Measurements from ENCODE around the gene CFAP126. TPM values are rescaled to one million over a fixed set of nuclear protein-coding genes. Genes with fewer than 3 reads are reported as not detected.
"Not testable (repeated sequence)": the region's sequence is repeated elsewhere in the genome, so short reads cannot be mapped to it uniquely, and the experiment has no call there.

CFAP126 gene
- polyA plus RNA-seq, 1 donor (not counting 4 experiments of a cell fraction or from before 2014, with no cell fraction given) = not detected

DNA sequence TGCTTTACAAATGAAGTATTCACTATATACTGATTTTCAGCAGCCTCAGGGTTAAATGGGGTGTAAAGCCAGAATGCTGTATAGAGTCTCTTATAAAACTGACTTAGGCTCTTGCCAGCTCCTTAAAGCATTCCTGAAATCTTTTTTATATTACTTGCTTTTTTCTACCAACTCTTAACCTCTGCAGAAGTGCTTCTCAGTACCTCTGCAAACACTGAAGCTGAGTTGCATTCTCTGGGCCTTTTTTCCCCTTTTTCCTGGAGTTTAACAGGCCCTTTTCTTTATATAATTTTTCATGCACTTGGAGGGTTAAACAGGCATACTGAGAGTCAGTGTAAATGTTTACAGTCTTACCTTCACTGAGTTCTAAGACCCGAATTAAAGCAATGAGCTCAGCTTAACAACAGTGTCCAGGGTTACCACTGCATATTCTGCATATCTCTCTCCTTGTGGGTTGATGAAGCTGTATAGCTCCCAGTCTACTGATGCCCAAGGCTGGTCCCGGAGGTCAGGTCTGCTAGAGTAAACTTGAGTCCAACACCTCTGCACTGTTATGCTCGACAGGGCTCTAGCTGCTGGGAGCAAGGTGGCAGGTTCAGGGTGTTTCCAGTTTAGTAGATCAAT, 40.9 kb upstream of the CFAP126 start:
- H3K9me1 ChIP-seq (ENCODE audit: control insufficient read depth, extremely low read depth, insufficient read depth, low read length) = no peaks in the 10 kb centered on the region
- H3K4me1 ChIP-seq (ENCODE audit: control insufficient read depth, extremely low read depth, insufficient read depth, low read length) = no peaks in the 10 kb centered on the region
- dilution Hi-C loops (cut with MboI; ENCODE audit: extremely low pct_ligation_motif_present, low sequenced_read_pairs) = no loop called here
- H3K27me3 ChIP-seq (ENCODE audit: control insufficient read depth, extremely low read depth, insufficient read depth, low read length) = no peaks in the 10 kb centered on the region
- H3K4me2 ChIP-seq (ENCODE audit: control insufficient read depth, extremely low read depth, insufficient read depth, low read depth, low read length) = no peak overlapping the region
- H3K27ac ChIP-seq (ENCODE audit: control insufficient read depth, insufficient read depth, low read length) = no peak overlapping the region
- no peaks in the 10 kb centered on the region for H4K20me1 ChIP-seq (ENCODE audit: control insufficient read depth, extremely low read depth, insufficient read depth, low read length)
- no peak overlapping the region for H2AFZ ChIP-seq (ENCODE audit: control insufficient read depth, low read length)
- DNase-seq (ENCODE audit: low read depth, low spot score) (no peak), FAIRE-seq (no peak)
- H3K36me3 ChIP-seq (ENCODE audit: control insufficient read depth in 2 of 2, extremely low read depth in 1 of 2, insufficient read depth in 2 of 2, low read length in 2 of 2) = no peaks in the 10 kb centered on the region
- no peak overlapping the region for H3K4me3 ChIP-seq (ENCODE audit: control insufficient read depth in 2 of 3, extremely low read depth in 1 of 3, insufficient read depth in 2 of 3, low read depth in 1 of 3, low read length in 3 of 3)
- H3K79me2 ChIP-seq (ENCODE audit: control insufficient read depth, insufficient read depth, low read length) = no peaks in the 10 kb centered on the region
- no peak for TF ChIP-seq EZH2 (IDR thresholded peaks at IDR 0.05; ENCODE audit: low read length)
- TF ChIP-seq, protein P1, sequence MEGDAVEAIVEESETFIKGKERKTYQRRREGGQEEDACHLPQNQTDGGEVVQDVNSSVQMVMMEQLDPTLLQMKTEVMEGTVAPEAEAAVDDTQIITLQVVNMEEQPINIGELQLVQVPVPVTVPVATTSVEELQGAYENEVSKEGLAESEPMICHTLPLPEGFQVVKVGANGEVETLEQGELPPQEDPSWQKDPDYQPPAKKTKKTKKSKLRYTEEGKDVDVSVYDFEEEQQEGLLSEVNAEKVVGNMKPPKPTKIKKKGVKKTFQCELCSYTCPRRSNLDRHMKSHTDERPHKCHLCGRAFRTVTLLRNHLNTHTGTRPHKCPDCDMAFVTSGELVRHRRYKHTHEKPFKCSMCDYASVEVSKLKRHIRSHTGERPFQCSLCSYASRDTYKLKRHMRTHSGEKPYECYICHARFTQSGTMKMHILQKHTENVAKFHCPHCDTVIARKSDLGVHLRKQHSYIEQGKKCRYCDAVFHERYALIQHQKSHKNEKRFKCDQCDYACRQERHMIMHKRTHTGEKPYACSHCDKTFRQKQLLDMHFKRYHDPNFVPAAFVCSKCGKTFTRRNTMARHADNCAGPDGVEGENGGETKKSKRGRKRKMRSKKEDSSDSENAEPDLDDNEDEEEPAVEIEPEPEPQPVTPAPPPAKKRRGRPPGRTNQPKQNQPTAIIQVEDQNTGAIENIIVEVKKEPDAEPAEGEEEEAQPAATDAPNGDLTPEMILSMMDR (optimal IDR thresholded peaks at IDR 0.05 in 1 of 3, IDR thresholded peaks at IDR 0.05 in 1 of 3, conservative IDR thresholded peaks at IDR 0.05 in 1 of 3; ENCODE audit: extremely low read depth in 1 of 3, insufficient read depth in 2 of 3, low read length in 3 of 3) = no peak
- no peaks in the 10 kb centered on the region for H3K9me3 ChIP-seq (ENCODE audit: control insufficient read depth, low read depth, low read length)
- no peak overlapping the region for H3K9ac ChIP-seq (ENCODE audit: control insufficient read depth, extremely low read depth, insufficient read depth, low read length)

DNA sequence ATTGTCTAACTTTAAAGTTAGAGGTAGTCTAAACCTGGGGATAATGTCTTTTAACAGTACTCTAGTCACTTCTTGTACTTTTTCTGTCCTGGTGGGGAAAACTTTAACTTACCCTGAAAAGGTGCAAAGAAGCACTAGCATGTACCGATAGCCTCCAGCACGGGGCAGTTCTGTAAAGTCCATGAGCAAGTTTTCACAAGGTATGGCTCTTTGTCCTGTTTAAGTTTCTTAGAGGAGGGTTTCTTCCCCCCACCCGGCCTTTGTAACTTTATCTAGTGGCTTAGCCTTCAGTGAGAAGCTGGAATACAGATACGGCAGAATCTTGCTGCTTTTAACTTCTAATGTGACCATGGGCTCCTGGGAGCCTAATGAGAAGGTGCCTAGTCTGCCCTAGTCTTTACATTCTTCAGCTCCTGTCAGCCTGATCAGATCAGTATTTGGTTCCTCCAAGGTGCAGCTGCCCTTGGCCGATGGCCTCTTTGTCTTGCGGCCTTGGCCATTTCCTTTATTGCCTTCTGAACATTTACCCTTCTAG, 39.8 kb upstream of the CFAP126 start:
- H3K4me2 ChIP-seq (ENCODE audit: control insufficient read depth, extremely low read depth, insufficient read depth, low read depth, low read length) = no peak overlapping the region
- H2AFZ ChIP-seq (ENCODE audit: control insufficient read depth, low read length) = no peak overlapping the region
- no peaks in the 10 kb centered on the region for H3K9me1 ChIP-seq (ENCODE audit: control insufficient read depth, extremely low read depth, insufficient read depth, low read length)
- dilution Hi-C loops (cut with MboI; ENCODE audit: extremely low pct_ligation_motif_present, low sequenced_read_pairs) = no loop called here
- TF ChIP-seq, protein P1 (optimal IDR thresholded peaks at IDR 0.05 in 1 of 3, IDR thresholded peaks at IDR 0.05 in 1 of 3, conservative IDR thresholded peaks at IDR 0.05 in 1 of 3; ENCODE audit: extremely low read depth in 1 of 3, insufficient read depth in 2 of 3, low read length in 3 of 3) = no peak
- no peak for TF ChIP-seq EZH2 (IDR thresholded peaks at IDR 0.05; ENCODE audit: low read length)
- FAIRE-seq (no peak), DNase-seq (ENCODE audit: low read depth, low spot score) (no peak)
- no peak overlapping the region for H3K27ac ChIP-seq (ENCODE audit: control insufficient read depth, insufficient read depth, low read length)
- H3K9ac ChIP-seq (ENCODE audit: control insufficient read depth, extremely low read depth, insufficient read depth, low read length) = no peak overlapping the region
- H3K36me3 ChIP-seq (ENCODE audit: control insufficient read depth in 2 of 2, extremely low read depth in 1 of 2, insufficient read depth in 2 of 2, low read length in 2 of 2) = no peaks in the 10 kb centered on the region
- no peak overlapping the region for H3K4me3 ChIP-seq (ENCODE audit: control insufficient read depth in 2 of 3, extremely low read depth in 1 of 3, insufficient read depth in 2 of 3, low read depth in 1 of 3, low read length in 3 of 3)
- no peaks in the 10 kb centered on the region for H3K4me1 ChIP-seq (ENCODE audit: control insufficient read depth, extremely low read depth, insufficient read depth, low read length)
- no peaks in the 10 kb centered on the region for H4K20me1 ChIP-seq (ENCODE audit: control insufficient read depth, extremely low read depth, insufficient read depth, low read length)
- H3K79me2 ChIP-seq (ENCODE audit: control insufficient read depth, insufficient read depth, low read length) = no peaks in the 10 kb centered on the region
- H3K27me3 ChIP-seq (ENCODE audit: control insufficient read depth, extremely low read depth, insufficient read depth, low read length) = no peaks in the 10 kb centered on the region
- no peaks in the 10 kb centered on the region for H3K9me3 ChIP-seq (ENCODE audit: control insufficient read depth, low read depth, low read length)

DNA sequence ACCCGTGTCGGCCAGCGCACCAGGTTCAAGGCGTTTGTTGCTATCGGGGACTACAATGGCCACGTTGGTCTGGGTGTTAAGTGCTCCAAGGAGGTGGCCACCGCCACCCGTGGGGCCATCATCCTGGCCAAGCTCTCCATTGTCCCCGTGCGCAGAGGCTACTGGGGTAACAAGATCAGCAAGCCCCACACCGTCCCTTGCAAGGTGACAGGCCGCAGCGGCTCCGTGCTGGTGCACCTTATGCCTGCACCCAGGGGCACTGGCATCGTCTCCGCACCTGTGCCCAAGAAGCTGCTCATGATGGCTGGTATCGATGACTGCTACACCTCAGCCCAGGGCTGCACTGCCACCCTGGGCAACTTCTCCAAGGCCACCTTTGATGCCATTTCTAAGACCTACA, 38.9 kb upstream of the CFAP126 start:
- DNase-seq (ENCODE audit: low read depth, low spot score); H3K4me2 ChIP-seq (ENCODE audit: control insufficient read depth, extremely low read depth, insufficient read depth, low read depth, low read length); H3K9me3 ChIP-seq (ENCODE audit: control insufficient read depth, low read depth, low read length); H3K9ac ChIP-seq (ENCODE audit: control insufficient read depth, extremely low read depth, insufficient read depth, low read length); H4K20me1 ChIP-seq (ENCODE audit: control insufficient read depth, extremely low read depth, insufficient read depth, low read length); H2AFZ ChIP-seq (ENCODE audit: control insufficient read depth, low read length); H3K4me3 ChIP-seq (ENCODE audit: control insufficient read depth in 2 of 3, extremely low read depth in 1 of 3, insufficient read depth in 2 of 3, low read depth in 1 of 3, low read length in 3 of 3); H3K4me1 ChIP-seq (ENCODE audit: control insufficient read depth, extremely low read depth, insufficient read depth, low read length); FAIRE-seq; H3K36me3 ChIP-seq (ENCODE audit: control insufficient read depth in 2 of 2, extremely low read depth in 1 of 2, insufficient read depth in 2 of 2, low read length in 2 of 2); H3K9me1 ChIP-seq (ENCODE audit: control insufficient read depth, extremely low read depth, insufficient read depth, low read length); H3K27ac ChIP-seq (ENCODE audit: control insufficient read depth, insufficient read depth, low read length); H3K27me3 ChIP-seq (ENCODE audit: control insufficient read depth, extremely low read depth, insufficient read depth, low read length); H3K79me2 ChIP-seq (ENCODE audit: control insufficient read depth, insufficient read depth, low read length); dilution Hi-C loops (cut with MboI; ENCODE audit: extremely low pct_ligation_motif_present, low sequenced_read_pairs): not testable (repeated sequence)
